Ovary (tissue), 9 donors: ENCODE measurements around the gene ARHGEF4. TPM values are rescaled to one million over a fixed set of nuclear protein-coding genes. Genes with fewer than 3 reads are reported as not detected.

ENCODE experiments used
- DNase-seq, 5 donors: peaks; one replicate each; pipeline ENCODE4 v3.0.0-alpha.2; 2019 to 2020
- H3K27ac ChIP-seq, 2 donors: fragments of 200-600 bp; one replicate each; pipeline versions ENCODE4 v1.5.1 to v1.8.0; 2019 to 2022
- H3K27me3 ChIP-seq: fragments of 200-600 bp; one replicate; pipeline ENCODE4 v1.8.0; 2022
- H3K36me3 ChIP-seq: fragments of 200-600 bp; sonication (generic); one replicate; pipeline ENCODE4 v1.5.1; 2019
- H3K4me1 ChIP-seq: one replicate; pipeline ENCODE4 v1.8.1; 2013; ENCODE audit warnings: mild to moderate bottlenecking, moderate library complexity; ENCODE audit not compliant: insufficient read depth
- H3K4me3 ChIP-seq: fragments of 200-600 bp; sonication (generic); one replicate; pipeline ENCODE4 v1.5.1; 2017
- H3K9me3 ChIP-seq, 2 donors: fragments of 200-600 bp in 1 of 2; sonication (generic) in 1 of 2; one replicate each; pipeline versions ENCODE4 v1.5.1 to v1.8.1; 2013 to 2019; ENCODE audit warnings: mild to moderate bottlenecking in 1 of 2, moderate library complexity in 1 of 2
- CTCF ChIP-seq, 3 donors: fragments of 450-650 bp in 2 of 3; fragments of 200-600 bp in 1 of 3; IDR thresholded peaks; one replicate each; pipeline versions ENCODE4 v1.5.1 to v1.8.0; 2016 to 2022; ENCODE audit warnings: antibody characterized with exemption in 3 of 3, mild to moderate bottlenecking in 1 of 3
- EP300 ChIP-seq: sonication (generic); formaldehyde crosslinking; IDR thresholded peaks from one replicate; pipeline ENCODE4 v1.6.1; 2017; ENCODE audit warnings: antibody characterized with exemption
- POLR2A ChIP-seq: fragments of 450-650 bp; IDR thresholded peaks from one replicate; pipeline ENCODE4 v1.6.1; 2017; ENCODE audit warnings: antibody characterized with exemption, mild to moderate bottlenecking, moderate library complexity
- WGBS, 3 donors: extraction: QIAGEN DNeasy Blood & Tissue Kit in 1 of 3; methylation state at CpG; one replicate each; pipeline versions ENCODE4 v1.1.5 to v1.1.7; 2013 to 2017; 5-methylcytosine and 5-hydroxymethylcytosine counted together
- intact Hi-C, 4 donors: fragments of 100-400 bp; cut with DNase I; formaldehyde crosslinking; loops; one replicate each; pipeline versions ENCODE4 v1.11.0 to v1.15.1; 2022 to 2023
- polyA plus RNA-seq, 2 donors: library from polyadenylated mRNA; stranded (reverse); fragments of 200-250 nt in 1 of 2; fragments of 350-450 nt in 1 of 2; fragmentation: Illumina TruSeq in 1 of 2; extraction: RNeasy Lipid Tissue Mini Kit (QIAGEN cat#74804) in 1 of 2; gene quantifications; one replicate each; pipeline ENCODE4 v1.2.3, GENCODE V29; 2013 to 2014
- total RNA-seq, 7 donors: library from RNA; depleted of rRNA in 2 of 7; stranded (reverse); fragments of >200 nt in 2 of 7; fragmentation: NEBNext Ultra II Directional in 3 of 7; extraction: Animal tissue kit (Norgen Biotek cat#: 25700) in 3 of 7; gene quantifications; one replicate each; pipeline versions ENCODE4 v1.1.0 to v1.2.4, GENCODE V29; 2016 to 2023
- donor health status: DM: no; HTN: no; CAD: no; lungs with moderate emphysema.
- donor health status: DM: no; HTN: no; CAD: no.
- donor health status: Bipolar disorder and iron deficiency.
- donor health status: DM: yes; HTN: yes; CAD: no.
- donor health status: DM: no; HTN: no; CAD: no.
- donor health status: DM: yes; HTN: yes; CAD: no.

Gene ARHGEF4
- total and polyA plus RNA-seq, 9 donors, result 8.6 to 27.4 (median 18.0) TPM

GRCh38 chr2:130963196-130963848, 126.6 kb downstream of the ARHGEF4 start:
- Histone ChIP-seq H3K4me3 (no peak overlapping the region), H3K27me3 (no peaks in the 10 kb centered on the region), H3K36me3 (no peaks in the 10 kb centered on the region), H3K9me3 (no peaks in the 10 kb centered on the region), H3K27ac (no peak overlapping the region), H3K4me1 (peaks cover 3% of the 10 kb centered on the region)
- no peak for DNase-seq
- TF ChIP-seq CTCF (IDR thresholded peaks at IDR 0.05), result no peak
- TF ChIP-seq POLR2A, result no peak
- no peak for TF ChIP-seq EP300
- intact Hi-C loops, result no loop called here
- 1 to 2% (median 2%) methylated on average over 41 to 90 of the region's 90 CpGs for WGBS, 3 donors

GRCh38 chr2:130963849-130964793, 127.4 kb downstream of the ARHGEF4 start:
- Histone ChIP-seq H3K4me3 (no peak overlapping the region), H3K27me3 (no peaks in the 10 kb centered on the region), H3K27ac (no peak overlapping the region), H3K4me1 (peaks cover 3% of the 10 kb centered on the region), H3K9me3 (no peaks in the 10 kb centered on the region), H3K36me3 (no peaks in the 10 kb centered on the region)
- intact Hi-C loops, result no loop called here
- peak in 1 of 5 donors; percentile 62 for DNase-seq
- 1 to 3% (median 3%) methylated on average over 47 to 79 of the region's 84 CpGs for WGBS, 3 donors
- TF ChIP-seq CTCF (IDR thresholded peaks at IDR 0.05), result no peak
- no peak for TF ChIP-seq EP300
- no peak for TF ChIP-seq POLR2A

- no peak overlapping the region for H3K4me3 ChIP-seq
- H3K36me3 ChIP-seq, result no peaks in the 10 kb centered on the region
- intact Hi-C loops, result no loop called here
- H3K27ac ChIP-seq, result no peak overlapping the region
- no peaks in the 10 kb centered on the region for H3K9me3 ChIP-seq
- TF ChIP-seq POLR2A (no peak), CTCF (IDR thresholded peaks at IDR 0.05) (no peak)
- H3K27me3 ChIP-seq, result no peaks in the 10 kb centered on the region
- H3K4me1 ChIP-seq, result peaks cover 3% of the 10 kb centered on the region
- no peak for DNase-seq
- whole genome bisulfite sequencing, 3 donors, result 41 to 62% (median 54%) methylated on average over 3 of the region's 3 CpGs
Measured at GRCh38 chr2:130964931-130965330, 128.2 kb downstream of the ARHGEF4 start.

GRCh38 chr2:130966149-130966774, 129.5 kb downstream of the ARHGEF4 start:
- H3K4me3 ChIP-seq, result no peak overlapping the region
- WGBS, 3 donors, result 61 to 66% (median 62%) methylated on average over 15 of the region's 15 CpGs
- DNase-seq, result no peak
- intact Hi-C loops, result no loop called here
- no peak overlapping the region for H3K27ac ChIP-seq
- no peaks in the 10 kb centered on the region for H3K36me3 ChIP-seq
- no peaks in the 10 kb centered on the region for H3K9me3 ChIP-seq
- TF ChIP-seq EP300 (no peak), CTCF (IDR thresholded peaks at IDR 0.05) (no peak), POLR2A (no peak)
- peaks cover 3% of the 10 kb centered on the region for H3K4me1 ChIP-seq
- no peaks in the 10 kb centered on the region for H3K27me3 ChIP-seq
